Smooth muscle cell (in vitro differentiated cells): ENCODE data around the gene CEACAM19. TPM values are rescaled to one million over a fixed set of nuclear protein-coding genes. Genes with fewer than 3 reads are reported as not detected.
"Not testable (repeated sequence)": the region's sequence is repeated elsewhere in the genome, so short reads cannot be mapped to it uniquely, and the experiment has no call there.

Experiments used
- DNase-seq: peaks from one replicate; lab custom pipeline; 2025; ENCODE audit not compliant: unreplicated experiment; lab: John Stamatoyannopoulos, UW
- H2AFZ ChIP-seq: fragments of 200-600 bp; sonication (generic); 2 replicates; pipeline ENCODE4 v1.6.0; 2016; ENCODE audit warnings: antibody characterized with exemption, low read depth, mild to moderate bottlenecking
- H3F3A ChIP-seq: fragments of 200-600 bp; sonication (generic); 2 replicates; pipeline ENCODE4 v1.6.0; 2017; ENCODE audit warnings: antibody characterized with exemption, low read depth
- H3K27ac ChIP-seq: fragments of 200-600 bp; sonication (generic); 2 replicates; pipeline ENCODE4 v1.5.1; 2016; ENCODE audit warnings: low read depth, mild to moderate bottlenecking
- H3K27me3 ChIP-seq: fragments of 200-600 bp; sonication (generic); 2 replicates; pipeline ENCODE4 v1.6.1; 2016; ENCODE audit warnings: low read depth, mild to moderate bottlenecking
- H3K36me3 ChIP-seq: fragments of 200-600 bp; sonication (generic); 2 replicates; pipeline ENCODE4 v1.5.1; 2016; ENCODE audit warnings: low read depth
- H3K4me1 ChIP-seq: fragments of 200-600 bp; sonication (generic); 2 replicates; pipeline ENCODE4 v1.5.1; 2016; ENCODE audit warnings: low read depth
- H3K4me2 ChIP-seq: fragments of 200-600 bp; sonication (generic); 2 replicates; pipeline ENCODE4 v1.6.0; 2016; ENCODE audit warnings: mild to moderate bottlenecking
- H3K4me3 ChIP-seq: fragments of 200-600 bp; sonication (generic); 2 replicates; pipeline ENCODE4 v1.5.1; 2016; ENCODE audit warnings: mild to moderate bottlenecking
- H3K79me2 ChIP-seq: fragments of 200-600 bp; sonication (generic); 2 replicates; pipeline ENCODE4 v1.6.0; 2016; ENCODE audit warnings: low read depth, mild to moderate bottlenecking
- H3K9ac ChIP-seq: fragments of 200-600 bp; sonication (generic); 2 replicates; pipeline ENCODE4 v1.6.0; 2016; ENCODE audit warnings: low read depth
- H3K9me3 ChIP-seq: fragments of 200-600 bp; sonication (generic); replicated peaks from 2 replicates; pipeline ENCODE4 v1.5.1; 2016; ENCODE audit warnings: low read depth
- H4K20me1 ChIP-seq: fragments of 200-600 bp; sonication (generic); 2 replicates; pipeline ENCODE4 v1.6.0; 2016; ENCODE audit warnings: low read depth
- CTCF ChIP-seq: fragments of 200-600 bp; sonication (generic); IDR thresholded peaks from 2 replicates; pipeline ENCODE4 v1.5.1; 2017; ENCODE audit warnings: borderline replicate concordance, mild to moderate bottlenecking, antibody characterized with exemption; ENCODE audit not compliant: insufficient read depth, poor library complexity, severe bottlenecking
- WGBS: methylation state at CpG from one replicate; pipeline ENCODE4 v1.1.7; 2016; ENCODE audit warnings: low lambda C conversion rate; 5-methylcytosine and 5-hydroxymethylcytosine counted together
- polyA plus RNA-seq: library from polyadenylated mRNA; unstranded; fragments of >200 nt; fragmentation: Nextera tagmentation; extraction: Ambion mirVana; gene quantifications from 2 replicates; pipeline ENCODE4 v1.2.1, GENCODE V29; 2016
- total RNA-seq: library from RNA; depleted of rRNA; stranded (reverse); fragments of >200 nt; gene quantifications from 2 replicates; pipeline ENCODE4 v1.2.3, GENCODE V29; 2014

CEACAM19 gene
- total and polyA plus RNA-seq, 2 experiments from 2014 or later, result 0.81 to 0.88 TPM

GRCh38 chr19:44666852-44667556 is 4.3 kb upstream of the CEACAM19 start:
- H3K4me3 ChIP-seq, result no peak overlapping the region
- no peak overlapping the region for H3K9ac ChIP-seq
- H3K4me2 ChIP-seq, result no peak overlapping the region
- no peak for DNase-seq
- no peak overlapping the region for H2AFZ ChIP-seq
- TF ChIP-seq CTCF, result no peak
- no peaks in the 10 kb centered on the region for H3K9me3 ChIP-seq
- no peaks in the 10 kb centered on the region for H3F3A ChIP-seq
- WGBS, result 90% methylated on average over 7 of the region's 7 CpGs
- H4K20me1 ChIP-seq, result no peaks in the 10 kb centered on the region
- H3K27me3 ChIP-seq, result no peaks in the 10 kb centered on the region
- no peaks in the 10 kb centered on the region for H3K79me2 ChIP-seq
- no peaks in the 10 kb centered on the region for H3K4me1 ChIP-seq
- H3K27ac ChIP-seq, result no peak overlapping the region
- H3K36me3 ChIP-seq, result no peaks in the 10 kb centered on the region

GRCh38 chr19:44668985-44669764 is 2.1 kb upstream of the CEACAM19 start:
- Histone ChIP-seq H3K27ac (no peak overlapping the region), H4K20me1 (no peaks in the 10 kb centered on the region), H3K4me1 (no peaks in the 10 kb centered on the region), H3K4me2 (no peak overlapping the region), H3K4me3 (no peak overlapping the region), H3K79me2 (no peaks in the 10 kb centered on the region), H3K9me3 (no peaks in the 10 kb centered on the region), H3F3A (no peaks in the 10 kb centered on the region), H3K36me3 (no peaks in the 10 kb centered on the region), H3K9ac (no peak overlapping the region), H3K27me3 (no peaks in the 10 kb centered on the region), H2AFZ (no peak overlapping the region)
- 100% methylated on average over 2 of the region's 2 CpGs for WGBS
- no peak for TF ChIP-seq CTCF
- DNase-seq, result no peak

DNA sequence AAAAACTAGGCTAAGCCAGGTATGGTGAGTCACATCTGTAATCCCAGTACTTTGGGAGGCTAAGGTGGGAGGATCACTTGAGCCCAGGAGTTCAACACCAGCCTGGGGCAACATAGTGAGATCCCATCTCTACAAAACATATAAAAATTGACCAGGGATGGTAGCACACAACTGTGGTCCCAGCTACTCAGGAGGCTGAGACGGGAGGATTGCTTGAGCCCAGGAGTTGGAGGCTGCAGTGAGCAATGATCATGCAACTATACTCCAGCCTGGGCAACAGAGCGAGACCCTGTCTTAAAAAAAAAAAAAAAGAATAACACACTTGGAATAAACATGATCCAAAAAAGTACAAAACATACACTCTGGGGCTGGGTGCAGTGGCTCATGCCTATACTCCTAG is 1.3 kb upstream of the CEACAM19 start:
- WGBS, result 94% methylated on average over 2 of the region's 2 CpGs
- H3K9ac ChIP-seq, H3K4me2 ChIP-seq, H3F3A ChIP-seq, H2AFZ ChIP-seq, H4K20me1 ChIP-seq, H3K79me2 ChIP-seq, H3K27ac ChIP-seq, H3K4me3 ChIP-seq, H3K4me1 ChIP-seq, DNase-seq, H3K36me3 ChIP-seq, H3K9me3 ChIP-seq, H3K27me3 ChIP-seq: not testable (repeated sequence)

- H3K36me3 ChIP-seq, result no peaks in the 10 kb centered on the region
- 91% methylated on average over 1 of the region's 1 CpG for WGBS
- TF ChIP-seq CTCF, result no peak
- no peak overlapping the region for H3K4me3 ChIP-seq
- H3K4me2 ChIP-seq, result no peak overlapping the region
- peaks cover 4% of the 10 kb centered on the region for H3F3A ChIP-seq
- no peaks in the 10 kb centered on the region for H3K27me3 ChIP-seq
- H3K9ac ChIP-seq, result no peak overlapping the region
- H2AFZ ChIP-seq, result no peak overlapping the region
- H3K9me3 ChIP-seq, result no peaks in the 10 kb centered on the region
- H3K4me1 ChIP-seq, result no peaks in the 10 kb centered on the region
- no peaks in the 10 kb centered on the region for H4K20me1 ChIP-seq
- no peak for DNase-seq
- no peak overlapping the region for H3K27ac ChIP-seq
- no peaks in the 10 kb centered on the region for H3K79me2 ChIP-seq
Observed at GRCh38 chr19:44672226-44672625, 944 bp downstream of the CEACAM19 start.
